Keratinocyte (primary cell): ENCODE data around the gene KIAA1210. TPM values are rescaled to one million over a fixed set of nuclear protein-coding genes. Genes with fewer than 3 reads are reported as not detected.

Source experiments
- DNase-seq: peaks from one replicate; pipeline ENCODE4 v3.0.0-alpha.2; 2011; ENCODE audit warnings: low read depth, missing footprints, low spot score
- FAIRE-seq: peaks from 2 replicates; lab custom pipeline; 2011; peaks lifted over from hg19 to GRCh38; lab: Jason Lieb, UNC
- H2AFZ ChIP-seq: 2 replicates; pipeline ENCODE4 v1.6.0; 2012; ENCODE audit warnings: low read length, control low read depth, inconsistent platforms; ENCODE audit not compliant: control insufficient read depth
- H3K27ac ChIP-seq: 2 replicates; pipeline ENCODE4 v1.5.1; 2011; ENCODE audit warnings: low read length; ENCODE audit not compliant: control insufficient read depth, insufficient read depth
- H3K27me3 ChIP-seq: 3 replicates; pipeline ENCODE4 v1.6.0; 2011; ENCODE audit warnings: low read length; ENCODE audit not compliant: control insufficient read depth, insufficient read depth; ENCODE audit errors: extremely low read depth
- H3K36me3 ChIP-seq, 2 experiments: 2 replicates in 1 of 2; 3 replicates in 1 of 2; pipeline ENCODE4 v1.5.1; 2011; ENCODE audit warnings: low read length in 2 of 2, mild to moderate bottlenecking in 1 of 2; ENCODE audit not compliant: control insufficient read depth in 2 of 2, insufficient read depth in 2 of 2; ENCODE audit errors: extremely low read depth in 1 of 2
- H3K4me1 ChIP-seq: 3 replicates; pipeline ENCODE4 v1.5.1; 2011; ENCODE audit warnings: low read length; ENCODE audit not compliant: control insufficient read depth, insufficient read depth; ENCODE audit errors: extremely low read depth
- H3K4me2 ChIP-seq: 3 replicates; pipeline ENCODE4 v1.6.0; 2011; ENCODE audit warnings: low read depth, low read length; ENCODE audit not compliant: control insufficient read depth, insufficient read depth; ENCODE audit errors: extremely low read depth
- H3K4me3 ChIP-seq, 3 experiments: fragments of 200-600 bp in 1 of 3; sonication (generic) in 1 of 3; 2 replicates in 2 of 3; 3 replicates in 1 of 3; pipeline ENCODE4 v1.5.1; 2011 to 2016; ENCODE audit warnings: low read length in 3 of 3, mild to moderate bottlenecking in 3 of 3, control low read depth in 2 of 3, inconsistent platforms in 1 of 3, low read depth in 1 of 3, mixed read lengths in 1 of 3, mixed run types in 1 of 3, moderate library complexity in 1 of 3; ENCODE audit not compliant: control insufficient read depth in 2 of 3, insufficient read depth in 2 of 3; ENCODE audit errors: extremely low read depth in 1 of 3
- H3K79me2 ChIP-seq: 2 replicates; pipeline ENCODE4 v1.6.0; 2012; ENCODE audit warnings: low read length; ENCODE audit not compliant: control insufficient read depth, insufficient read depth
- H3K9ac ChIP-seq: 3 replicates; pipeline ENCODE4 v1.6.0; 2011; ENCODE audit warnings: low read length; ENCODE audit not compliant: control insufficient read depth, insufficient read depth; ENCODE audit errors: extremely low read depth
- H3K9me1 ChIP-seq: 3 replicates; pipeline ENCODE4 v1.6.0; 2011; ENCODE audit warnings: low read length; ENCODE audit not compliant: control insufficient read depth, insufficient read depth; ENCODE audit errors: extremely low read depth
- H3K9me3 ChIP-seq: 2 replicates; pipeline ENCODE4 v1.5.1; 2012; ENCODE audit warnings: low read depth, low read length; ENCODE audit not compliant: control insufficient read depth
- H4K20me1 ChIP-seq: 3 replicates; pipeline ENCODE4 v1.6.0; 2011; ENCODE audit warnings: low read length; ENCODE audit not compliant: control insufficient read depth, insufficient read depth; ENCODE audit errors: extremely low read depth
- CTCF ChIP-seq, 3 experiments: IDR thresholded peaks in 1 of 3; conservative IDR thresholded peaks in 1 of 3; optimal IDR thresholded peaks in 1 of 3; 2 replicates in 2 of 3; 3 replicates in 1 of 3; pipeline versions ENCODE3 to v1.5.1; 2011; ENCODE audit warnings: low read length in 3 of 3, mild to moderate bottlenecking in 3 of 3, moderate library complexity in 2 of 3, control low read depth in 1 of 3, inconsistent platforms in 1 of 3; ENCODE audit not compliant: insufficient read depth in 2 of 3; ENCODE audit errors: extremely low read depth in 1 of 3
- EZH2 ChIP-seq: IDR thresholded peaks from one replicate; pipeline ENCODE4 v1.6.1; 2012; ENCODE audit warnings: inconsistent platforms, mild to moderate bottlenecking, low read length, moderate library complexity
- dilution Hi-C: fragments of 300-500 bp; cut with MboI; formaldehyde crosslinking; loops from one replicate; pipeline ENCODE4 v1.7.0; 2020; ENCODE audit warnings: low sequenced_read_pairs; ENCODE audit not compliant: extremely low pct_ligation_motif_present
- polyA plus RNA-seq, 5 experiments: library from polyadenylated mRNA; depleted of rRNA in 3 of 5; stranded (reverse) in 3 of 5; stranded (forward) in 1 of 5; unstranded in 1 of 5; fragments of >200 nt; gene quantifications; 1 replicate in 1 of 5; 2 replicates in 3 of 5; 3 replicates in 1 of 5; pipeline versions ENCODE4 v1.2.1 to v1.2.3, GENCODE V29; 2011 to 2012; ENCODE audit warnings: missing spikeins in 2 of 5, low read depth in 1 of 5, low replicate concordance in 1 of 5

Gene KIAA1210
- polyA plus RNA-seq, 1 donor (not counting 4 experiments of a cell fraction or from before 2014, with no cell fraction given) = not detected

GRCh38 chrX:119075270-119076025 lies 52.2 kb downstream of the KIAA1210 start:
- Histone ChIP-seq H3K36me3 (no peaks in the 10 kb centered on the region), H3K4me1 (no peaks in the 10 kb centered on the region), H3K4me2 (no peak overlapping the region), H3K4me3 (no peak overlapping the region), H3K27ac (no peak overlapping the region), H2AFZ (no peak overlapping the region), H3K79me2 (no peaks in the 10 kb centered on the region), H3K27me3 (peaks cover 3% of the 10 kb centered on the region), H3K9me3 (no peaks in the 10 kb centered on the region), H3K9ac (no peak overlapping the region), H4K20me1 (no peaks in the 10 kb centered on the region), H3K9me1 (no peaks in the 10 kb centered on the region)
- no peak for DNase-seq
- dilution Hi-C loops = no loop called here
- no peak for TF ChIP-seq EZH2
- TF ChIP-seq CTCF (optimal IDR thresholded peaks at IDR 0.05 in 1 of 3, IDR thresholded peaks at IDR 0.05 in 1 of 3, conservative IDR thresholded peaks at IDR 0.05 in 1 of 3; ENCODE audit: extremely low read depth in 1 of 3, insufficient read depth in 2 of 3, low read length in 3 of 3) = no peak
- no peak for FAIRE-seq

GRCh38 chrX:119073911-119074310 lies 53.7 kb downstream of the KIAA1210 start:
- Histone ChIP-seq H3K36me3 (no peaks in the 10 kb centered on the region), H4K20me1 (no peaks in the 10 kb centered on the region), H3K4me2 (no peak overlapping the region), H2AFZ (no peak overlapping the region), H3K27me3 (peaks cover 3% of the 10 kb centered on the region), H3K27ac (no peak overlapping the region), H3K9ac (no peak overlapping the region), H3K4me3 (no peak overlapping the region), H3K9me1 (no peaks in the 10 kb centered on the region), H3K4me1 (no peaks in the 10 kb centered on the region), H3K79me2 (no peaks in the 10 kb centered on the region), H3K9me3 (no peaks in the 10 kb centered on the region)
- TF ChIP-seq EZH2 = no peak
- no peak for TF ChIP-seq CTCF (optimal IDR thresholded peaks at IDR 0.05 in 1 of 3, IDR thresholded peaks at IDR 0.05 in 1 of 3, conservative IDR thresholded peaks at IDR 0.05 in 1 of 3; ENCODE audit: extremely low read depth in 1 of 3, insufficient read depth in 2 of 3, low read length in 3 of 3)
- DNase-seq (no peak), FAIRE-seq (no peak)
- dilution Hi-C loops = no loop called here
